H1 (cell line): ENCODE data around the gene GJB1. TPM values are rescaled to one million over a fixed set of nuclear protein-coding genes. Genes with fewer than 3 reads are reported as not detected.

Source experiments
- CHD2 ChIP-seq: IDR thresholded peaks from 2 replicates; pipeline ENCODE4 v1.6.1; 2012; ENCODE audit warnings: low read length, improper control_type of control experiment
- HDAC2 ChIP-seq, 2 experiments: fragments of 300-600 bp in 1 of 2; sonication (generic) in 1 of 2; IDR thresholded peaks; 2 replicates each; pipeline ENCODE4 v1.6.1; 2011 to 2012; ENCODE audit warnings: low read depth in 2 of 2, low read length in 2 of 2, mild to moderate bottlenecking in 2 of 2, moderate library complexity in 2 of 2, borderline replicate concordance in 1 of 2, inconsistent platforms in 1 of 2
- PHF8 ChIP-seq: fragments of 200-600 bp; sonication (generic); conservative IDR thresholded peaks from 2 replicates; pipeline ENCODE4 v1.7.1; 2012; ENCODE audit warnings: low read depth, mild to moderate bottlenecking, inconsistent platforms, low read length, moderate library complexity
- POLR2A ChIP-seq, 2 experiments: IDR thresholded peaks; 1 replicate in 1 of 2; 2 replicates in 1 of 2; pipeline ENCODE4 v1.6.1; 2011; ENCODE audit warnings: low read depth in 2 of 2, low read length in 2 of 2, mild to moderate bottlenecking in 2 of 2; ENCODE audit errors: control extremely low read depth in 1 of 2
- SUZ12 ChIP-seq: fragments of 200-600 bp; sonication (generic); IDR thresholded peaks from 2 replicates; pipeline ENCODE4 v1.6.1; 2012; ENCODE audit warnings: mild to moderate bottlenecking, inconsistent platforms, low read length, moderate library complexity, mixed read lengths
- polyA plus RNA-seq, 7 experiments: library from polyadenylated mRNA; depleted of rRNA in 3 of 7; stranded (reverse) in 5 of 7; unstranded in 2 of 7; fragments of >200 nt in 5 of 7; fragments of 200-250 nt in 2 of 7; gene quantifications; 1 replicate in 5 of 7; 2 replicates in 1 of 7; 4 replicates in 1 of 7; pipeline versions ENCODE4 v1.2.1 to v1.2.3, GENCODE V29; 2011 to 2013; ENCODE audit warnings: missing spikeins in 2 of 7, mixed read lengths in 2 of 7
- total RNA-seq: library from RNA; stranded (reverse); fragmentation: NEBNext Ultra II Directional; extraction: Animal tissue kit (Norgen Biotek cat#: 25700); gene quantifications from 2 replicates; pipeline ENCODE4 v1.2.1, GENCODE V29; 2021

The GJB1 gene
- total and polyA plus RNA-seq, 2 of the 8 experiments (the other 6 are each of a cell fraction or from before 2014, with no cell fraction given) = 0.14 TPM; not detected in 1

- TF ChIP-seq POLR2A (IDR thresholded peaks at IDR 0.05; ENCODE audit: control extremely low read depth in 1 of 2, low read depth in 2 of 2, low read length in 2 of 2) (no peak), SUZ12 (no peak), PHF8 (no peak), CHD2 (no peak), HDAC2 (IDR thresholded peaks at IDR 0.05; ENCODE audit: borderline replicate concordance in 1 of 2, low read depth in 2 of 2, low read length in 2 of 2) (no peak)
Measured at GRCh38 chrX:71222929-71223328, at the start of gene GJB1 (continued).
